A549 (cell line): Measurements from ENCODE around the gene THSD7A.

Source experiments
- BHLHE40 ChIP-seq: IDR thresholded peaks from 2 replicates; pipeline ENCODE4 v1.6.1; 2012; ENCODE audit warnings: low read depth, low read length, inconsistent platforms
- FOSB ChIP-seq: fragments of 250-450 bp; sonication (Bioruptor Pico); IDR thresholded peaks from 2 replicates; pipeline ENCODE4 v1.5.0; 2020; ENCODE audit warnings: mild to moderate bottlenecking, moderate library complexity
- HDAC2 ChIP-seq: fragments of 200-600 bp; sonication (generic); IDR thresholded peaks from 2 replicates; pipeline ENCODE4 v1.6.1; 2016
- JUNB ChIP-seq: fragments of >200 bp; sonication (Bioruptor Twin); formaldehyde crosslinking; IDR thresholded peaks from 2 replicates; pipeline ENCODE4 v1.6.1; 2016
- POLR2A ChIP-seq: IDR thresholded peaks from 2 replicates; pipeline ENCODE4 v1.6.1; 2012; ENCODE audit warnings: mild to moderate bottlenecking, low read length
- RAD21 ChIP-seq, 2 experiments: fragments of >200 bp in 1 of 2; sonication (Bioruptor Twin) in 1 of 2; formaldehyde crosslinking in 1 of 2; IDR thresholded peaks in 1 of 2; conservative IDR thresholded peaks in 1 of 2; 2 replicates in 1 of 2; 3 replicates in 1 of 2; pipeline ENCODE4 v1.6.1; 2012 to 2018; ENCODE audit warnings: inconsistent platforms in 1 of 2
- SREBF2 ChIP-seq: fragments of 450-650 bp; IDR thresholded peaks from 2 replicates; pipeline ENCODE4 v1.6.1; 2014; ENCODE audit warnings: mild to moderate bottlenecking, moderate library complexity
- TFCP2L1 ChIP-seq: fragments of 250-450 bp; sonication (Bioruptor Pico); IDR thresholded peaks from 2 replicates; pipeline ENCODE4 v1.5.0; 2021; ENCODE audit warnings: mild to moderate bottlenecking
- ZC3H11A ChIP-seq: fragments of 450-650 bp; IDR thresholded peaks from 2 replicates; pipeline ENCODE4 v1.6.1; 2014; ENCODE audit warnings: antibody characterized with exemption, mild to moderate bottlenecking
- TF ChIP-seq, protein P1 (sequence below): fragments of >200 bp; sonication (Bioruptor Twin); formaldehyde crosslinking; IDR thresholded peaks from 3 replicates; pipeline ENCODE4 v1.5.1; 2016
- TF ChIP-seq, protein P2 (sequence below): fragments of 450-650 bp; IDR thresholded peaks from 2 replicates; pipeline ENCODE4 v1.6.1; 2014; ENCODE audit warnings: antibody characterized with exemption
- TF ChIP-seq, protein P3 (sequence below): fragments of 200-600 bp; sonication (generic); IDR thresholded peaks from 2 replicates; pipeline ENCODE4 v1.6.1; 2016; ENCODE audit warnings: antibody characterized with exemption, mild to moderate bottlenecking, moderate library complexity

DNA sequence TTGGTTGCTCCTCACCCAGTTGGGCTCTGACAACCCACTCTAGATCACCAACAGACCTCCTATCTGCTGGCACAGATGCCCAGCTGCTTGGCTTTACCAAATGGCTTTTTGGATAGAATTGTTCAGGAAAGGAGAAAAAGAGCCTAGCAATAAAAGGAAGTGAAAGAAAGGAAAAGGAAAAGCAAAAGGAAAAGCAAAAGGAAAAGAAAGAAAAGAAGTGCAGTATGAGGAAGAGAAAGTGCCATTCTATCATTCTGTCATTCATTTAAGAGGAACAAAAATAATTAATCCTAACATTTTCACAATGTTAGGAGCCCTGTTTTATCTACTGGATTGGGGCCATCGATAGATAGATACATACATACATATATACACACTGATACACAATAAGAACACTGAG is 353.6 kb downstream of the THSD7A start:
- no peak for TF ChIP-seq HDAC2
- no peak for TF ChIP-seq ZC3H11A
- no peak for TF ChIP-seq SREBF2
- TF ChIP-seq, protein P1, sequence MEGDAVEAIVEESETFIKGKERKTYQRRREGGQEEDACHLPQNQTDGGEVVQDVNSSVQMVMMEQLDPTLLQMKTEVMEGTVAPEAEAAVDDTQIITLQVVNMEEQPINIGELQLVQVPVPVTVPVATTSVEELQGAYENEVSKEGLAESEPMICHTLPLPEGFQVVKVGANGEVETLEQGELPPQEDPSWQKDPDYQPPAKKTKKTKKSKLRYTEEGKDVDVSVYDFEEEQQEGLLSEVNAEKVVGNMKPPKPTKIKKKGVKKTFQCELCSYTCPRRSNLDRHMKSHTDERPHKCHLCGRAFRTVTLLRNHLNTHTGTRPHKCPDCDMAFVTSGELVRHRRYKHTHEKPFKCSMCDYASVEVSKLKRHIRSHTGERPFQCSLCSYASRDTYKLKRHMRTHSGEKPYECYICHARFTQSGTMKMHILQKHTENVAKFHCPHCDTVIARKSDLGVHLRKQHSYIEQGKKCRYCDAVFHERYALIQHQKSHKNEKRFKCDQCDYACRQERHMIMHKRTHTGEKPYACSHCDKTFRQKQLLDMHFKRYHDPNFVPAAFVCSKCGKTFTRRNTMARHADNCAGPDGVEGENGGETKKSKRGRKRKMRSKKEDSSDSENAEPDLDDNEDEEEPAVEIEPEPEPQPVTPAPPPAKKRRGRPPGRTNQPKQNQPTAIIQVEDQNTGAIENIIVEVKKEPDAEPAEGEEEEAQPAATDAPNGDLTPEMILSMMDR: no peak
- no peak for TF ChIP-seq POLR2A
- TF ChIP-seq TFCP2L1 (CRISPR knock-in tag): no peak
- TF ChIP-seq RAD21 (conservative IDR thresholded peaks at IDR 0.05 in 1 of 2, IDR thresholded peaks at IDR 0.05 in 1 of 2): no peak
- no peak for TF ChIP-seq BHLHE40
- TF ChIP-seq, protein P2, sequence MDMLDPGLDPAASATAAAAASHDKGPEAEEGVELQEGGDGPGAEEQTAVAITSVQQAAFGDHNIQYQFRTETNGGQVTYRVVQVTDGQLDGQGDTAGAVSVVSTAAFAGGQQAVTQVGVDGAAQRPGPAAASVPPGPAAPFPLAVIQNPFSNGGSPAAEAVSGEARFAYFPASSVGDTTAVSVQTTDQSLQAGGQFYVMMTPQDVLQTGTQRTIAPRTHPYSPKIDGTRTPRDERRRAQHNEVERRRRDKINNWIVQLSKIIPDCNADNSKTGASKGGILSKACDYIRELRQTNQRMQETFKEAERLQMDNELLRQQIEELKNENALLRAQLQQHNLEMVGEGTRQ: no peak
- TF ChIP-seq JUNB: no peak
- TF ChIP-seq, protein P3, sequence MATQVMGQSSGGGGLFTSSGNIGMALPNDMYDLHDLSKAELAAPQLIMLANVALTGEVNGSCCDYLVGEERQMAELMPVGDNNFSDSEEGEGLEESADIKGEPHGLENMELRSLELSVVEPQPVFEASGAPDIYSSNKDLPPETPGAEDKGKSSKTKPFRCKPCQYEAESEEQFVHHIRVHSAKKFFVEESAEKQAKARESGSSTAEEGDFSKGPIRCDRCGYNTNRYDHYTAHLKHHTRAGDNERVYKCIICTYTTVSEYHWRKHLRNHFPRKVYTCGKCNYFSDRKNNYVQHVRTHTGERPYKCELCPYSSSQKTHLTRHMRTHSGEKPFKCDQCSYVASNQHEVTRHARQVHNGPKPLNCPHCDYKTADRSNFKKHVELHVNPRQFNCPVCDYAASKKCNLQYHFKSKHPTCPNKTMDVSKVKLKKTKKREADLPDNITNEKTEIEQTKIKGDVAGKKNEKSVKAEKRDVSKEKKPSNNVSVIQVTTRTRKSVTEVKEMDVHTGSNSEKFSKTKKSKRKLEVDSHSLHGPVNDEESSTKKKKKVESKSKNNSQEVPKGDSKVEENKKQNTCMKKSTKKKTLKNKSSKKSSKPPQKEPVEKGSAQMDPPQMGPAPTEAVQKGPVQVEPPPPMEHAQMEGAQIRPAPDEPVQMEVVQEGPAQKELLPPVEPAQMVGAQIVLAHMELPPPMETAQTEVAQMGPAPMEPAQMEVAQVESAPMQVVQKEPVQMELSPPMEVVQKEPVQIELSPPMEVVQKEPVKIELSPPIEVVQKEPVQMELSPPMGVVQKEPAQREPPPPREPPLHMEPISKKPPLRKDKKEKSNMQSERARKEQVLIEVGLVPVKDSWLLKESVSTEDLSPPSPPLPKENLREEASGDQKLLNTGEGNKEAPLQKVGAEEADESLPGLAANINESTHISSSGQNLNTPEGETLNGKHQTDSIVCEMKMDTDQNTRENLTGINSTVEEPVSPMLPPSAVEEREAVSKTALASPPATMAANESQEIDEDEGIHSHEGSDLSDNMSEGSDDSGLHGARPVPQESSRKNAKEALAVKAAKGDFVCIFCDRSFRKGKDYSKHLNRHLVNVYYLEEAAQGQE: no peak
- TF ChIP-seq FOSB (CRISPR knock-in tag): no peak
